CD14-positive monocyte (primary cell): Measurements from ENCODE around the gene JADE1. TPM values are rescaled to one million over a fixed set of nuclear protein-coding genes. Genes with fewer than 3 reads are reported as not detected.

Experiments used
- DNase-seq, 3 donors: peaks; one replicate each; pipeline ENCODE4 v3.0.0-alpha.2; 2011 to 2022
- H2AFZ ChIP-seq: 2 replicates; pipeline ENCODE4 v1.6.0; 2012; ENCODE audit warnings: mild to moderate bottlenecking, low read depth, low read length, inconsistent platforms; ENCODE audit not compliant: insufficient read depth, poor library complexity, severe bottlenecking
- H3K27ac ChIP-seq, 2 donors: 1 replicate in 1 of 2; 2 replicates in 1 of 2; pipeline ENCODE4 v1.5.1; 2012 to 2013; ENCODE audit warnings: low read length in 2 of 2, control low read depth in 1 of 2, inconsistent platforms in 1 of 2, low read depth in 1 of 2, mild to moderate bottlenecking in 1 of 2
- H3K27me3 ChIP-seq, 2 donors: one replicate each; pipeline versions ENCODE4 v1.6.0 to v1.6.1; 2011 to 2013; ENCODE audit warnings: low read length in 2 of 2; ENCODE audit not compliant: control insufficient read depth in 2 of 2, insufficient read depth in 2 of 2
- H3K36me3 ChIP-seq, 2 donors: replicated peaks in 1 of 2; 1 replicate in 1 of 2; 2 replicates in 1 of 2; pipeline versions ENCODE4 v1.5.1 to v1.6.1; 2012 to 2013; ENCODE audit warnings: low read length in 2 of 2, control low read depth in 1 of 2, inconsistent platforms in 1 of 2, mild to moderate bottlenecking in 1 of 2; ENCODE audit not compliant: insufficient read depth in 2 of 2, control insufficient read depth in 1 of 2
- H3K4me1 ChIP-seq, 2 donors: 1 replicate in 1 of 2; 2 replicates in 1 of 2; pipeline versions ENCODE4 v1.5.1 to v1.6.1; 2012 to 2013; ENCODE audit warnings: low read length in 2 of 2, control low read depth in 1 of 2, inconsistent platforms in 1 of 2, mild to moderate bottlenecking in 1 of 2, moderate library complexity in 1 of 2; ENCODE audit not compliant: insufficient read depth in 2 of 2, control insufficient read depth in 1 of 2
- H3K4me2 ChIP-seq: replicated peaks from 2 replicates; pipeline ENCODE3; 2012; ENCODE audit warnings: low read length, moderate library complexity, mild to moderate bottlenecking; ENCODE audit not compliant: poor library complexity, severe bottlenecking; ENCODE audit errors: extremely low read depth
- H3K4me3 ChIP-seq, 3 experiments: fragments of 200-600 bp in 1 of 3; sonication (generic) in 1 of 3; replicated peaks in 1 of 3; 1 replicate in 2 of 3; 2 replicates in 1 of 3; pipeline ENCODE4 v1.5.1; 2011 to 2013; ENCODE audit warnings: low read length in 3 of 3, mild to moderate bottlenecking in 3 of 3, control low read depth in 2 of 3, low read depth in 2 of 3, inconsistent platforms in 1 of 3, moderate library complexity in 1 of 3
- H3K79me2 ChIP-seq: 2 replicates; pipeline ENCODE4 v1.6.0; 2012; ENCODE audit warnings: mild to moderate bottlenecking, control low read depth, inconsistent platforms, low read length, moderate library complexity; ENCODE audit not compliant: insufficient read depth
- H3K9ac ChIP-seq: 2 replicates; pipeline ENCODE4 v1.6.0; 2017; ENCODE audit warnings: low read length, mild to moderate bottlenecking; ENCODE audit not compliant: insufficient read depth, poor library complexity, severe bottlenecking
- H3K9me3 ChIP-seq, 2 donors: replicated peaks in 1 of 2; 1 replicate in 1 of 2; 2 replicates in 1 of 2; pipeline versions ENCODE4 v1.5.1 to v1.6.1; 2012 to 2013; ENCODE audit warnings: low read length in 2 of 2, control low read depth in 1 of 2; ENCODE audit not compliant: control insufficient read depth in 1 of 2, insufficient read depth in 1 of 2
- H4K20me1 ChIP-seq: 2 replicates; pipeline ENCODE4 v1.6.0; 2012; ENCODE audit warnings: mild to moderate bottlenecking, low read length, control low read depth, moderate library complexity; ENCODE audit not compliant: insufficient read depth
- H3K27ac Mint-ChIP-seq, 7 donors: one replicate each; pipeline ENCODE4 v1.8.0; 2020; ENCODE audit warnings: mild to moderate bottlenecking in 7 of 7, mixed read lengths in 7 of 7, moderate library complexity in 6 of 7, inconsistent platforms in 2 of 7
- H3K27me3 Mint-ChIP-seq, 3 donors: one replicate each; pipeline ENCODE4 v1.8.0; 2021 to 2022; ENCODE audit warnings: low read depth in 3 of 3, mild to moderate bottlenecking in 3 of 3, mixed read lengths in 3 of 3, moderate library complexity in 3 of 3, inconsistent platforms in 1 of 3
- H3K36me3 Mint-ChIP-seq, 2 donors: one replicate each; pipeline ENCODE4 v1.8.0; 2020; ENCODE audit warnings: mixed read lengths in 2 of 2, inconsistent platforms in 1 of 2, mild to moderate bottlenecking in 1 of 2
- H3K4me1 Mint-ChIP-seq: one replicate; pipeline ENCODE4 v1.8.0; 2020; ENCODE audit warnings: mild to moderate bottlenecking, mixed read lengths
- H3K4me3 Mint-ChIP-seq, 2 donors: one replicate each; pipeline ENCODE4 v1.8.0; 2020; ENCODE audit warnings: mild to moderate bottlenecking in 2 of 2, mixed read lengths in 2 of 2, moderate library complexity in 1 of 2
- H3K9me3 Mint-ChIP-seq, 7 donors: one replicate each; pipeline ENCODE4 v1.8.0; 2020 to 2022; ENCODE audit warnings: mixed read lengths in 7 of 7, mild to moderate bottlenecking in 6 of 7, moderate library complexity in 6 of 7, inconsistent platforms in 2 of 7
- WGBS: methylation state at CpG from one replicate; pipeline ENCODE4 v1.1.5; 2013; ENCODE audit warnings: missing lambda C conversion rate; ENCODE audit not compliant: insufficient coverage; 5-methylcytosine and 5-hydroxymethylcytosine counted together
- intact Hi-C, 2 donors: fragments of 100-400 bp; cut with micrococcal nuclease; formaldehyde crosslinking; loops; one replicate each; pipeline versions ENCODE4 v1.15.0 to v1.15.1; 2023
- polyA plus RNA-seq, 3 donors: library from polyadenylated mRNA; depleted of rRNA in 1 of 3; unstranded in 2 of 3; stranded (reverse) in 1 of 3; fragments of 300-500 nt in 2 of 3; fragments of >200 nt in 1 of 3; fragmentation: Illumina TruSeq in 2 of 3; gene quantifications; 1 replicate in 2 of 3; 2 replicates in 1 of 3; pipeline ENCODE4 v1.2.3, GENCODE V29; 2012 to 2021
- TF ChIP-seq, protein P1 (sequence below): fragments of 200-600 bp; IDR thresholded peaks from one replicate; pipeline ENCODE4 v1.8.0; 2022; ENCODE audit warnings: antibody characterized with exemption, mild to moderate bottlenecking

Gene JADE1
- polyA plus RNA-seq, 3 donors: 7.3 to 12.8 (median 12.3) TPM

DNA sequence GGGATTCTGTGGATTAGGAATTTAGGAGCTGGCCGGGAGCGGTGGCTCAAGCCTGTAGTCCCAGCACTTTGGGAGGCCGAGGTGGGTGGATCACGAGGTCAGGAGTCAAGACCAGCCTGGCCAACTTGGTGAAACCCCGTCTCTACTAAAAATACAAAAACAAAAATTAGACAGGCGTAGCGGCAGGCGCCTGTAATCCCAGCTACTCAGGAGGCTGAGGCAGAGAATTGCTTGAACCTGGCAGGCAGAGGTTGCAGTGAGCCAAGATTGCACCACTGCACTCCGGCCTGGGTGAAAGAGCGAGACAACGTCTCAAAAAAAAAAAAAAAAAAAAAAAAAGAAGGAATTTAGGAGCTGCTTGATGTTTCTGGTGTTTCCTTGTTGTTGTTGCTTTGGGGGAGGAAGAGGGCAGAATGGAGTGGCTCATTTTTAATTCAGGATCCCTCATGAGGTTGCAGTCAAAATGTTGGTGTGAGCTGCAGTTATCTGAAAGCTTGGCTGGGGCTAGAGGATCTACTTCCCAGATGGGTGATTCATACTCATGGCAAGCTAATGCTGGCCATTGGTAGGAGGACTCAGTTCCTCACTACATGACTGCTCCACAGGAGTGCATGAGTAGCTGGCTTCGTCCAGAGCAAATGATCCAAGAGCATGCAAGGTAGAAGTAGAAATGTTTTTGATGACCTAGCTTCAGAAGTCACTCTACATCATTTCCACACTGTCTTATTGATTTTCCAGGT is 26.5 kb upstream of the JADE1 start:
- H3K4me1 Mint-ChIP-seq: no peaks in the 10 kb centered on the region
- Histone ChIP-seq H3K27me3 (no peaks in the 10 kb centered on the region), H3K27ac (no peak overlapping the region), H4K20me1 (no peaks in the 10 kb centered on the region), H3K9ac (no peak overlapping the region), H3K9me3 (no peaks in the 10 kb centered on the region), H3K36me3 (no peaks in the 10 kb centered on the region), H3K79me2 (no peaks in the 10 kb centered on the region), H3K4me3 (no peak overlapping the region), H3K4me2 (no peak overlapping the region), H3K4me1 (no peaks in the 10 kb centered on the region), H2AFZ (no peak overlapping the region)
- H3K9me3 Mint-ChIP-seq: peaks cover 0 to 5% (median 0%) of the 10 kb centered on the region in 7 donors
- H3K36me3 Mint-ChIP-seq: no peaks in the 10 kb centered on the region
- H3K27ac Mint-ChIP-seq: no peak overlapping the region
- DNase-seq: no peak
- no peak overlapping the region for H3K4me3 Mint-ChIP-seq
- WGBS: 96% methylated on average over 3 of the region's 12 CpGs
- TF ChIP-seq, protein P1, sequence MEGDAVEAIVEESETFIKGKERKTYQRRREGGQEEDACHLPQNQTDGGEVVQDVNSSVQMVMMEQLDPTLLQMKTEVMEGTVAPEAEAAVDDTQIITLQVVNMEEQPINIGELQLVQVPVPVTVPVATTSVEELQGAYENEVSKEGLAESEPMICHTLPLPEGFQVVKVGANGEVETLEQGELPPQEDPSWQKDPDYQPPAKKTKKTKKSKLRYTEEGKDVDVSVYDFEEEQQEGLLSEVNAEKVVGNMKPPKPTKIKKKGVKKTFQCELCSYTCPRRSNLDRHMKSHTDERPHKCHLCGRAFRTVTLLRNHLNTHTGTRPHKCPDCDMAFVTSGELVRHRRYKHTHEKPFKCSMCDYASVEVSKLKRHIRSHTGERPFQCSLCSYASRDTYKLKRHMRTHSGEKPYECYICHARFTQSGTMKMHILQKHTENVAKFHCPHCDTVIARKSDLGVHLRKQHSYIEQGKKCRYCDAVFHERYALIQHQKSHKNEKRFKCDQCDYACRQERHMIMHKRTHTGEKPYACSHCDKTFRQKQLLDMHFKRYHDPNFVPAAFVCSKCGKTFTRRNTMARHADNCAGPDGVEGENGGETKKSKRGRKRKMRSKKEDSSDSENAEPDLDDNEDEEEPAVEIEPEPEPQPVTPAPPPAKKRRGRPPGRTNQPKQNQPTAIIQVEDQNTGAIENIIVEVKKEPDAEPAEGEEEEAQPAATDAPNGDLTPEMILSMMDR: no peak
- intact Hi-C loops: no loop called here
- peaks cover 0 to 3% (median 0%) of the 10 kb centered on the region in 3 donors for H3K27me3 Mint-ChIP-seq

DNA sequence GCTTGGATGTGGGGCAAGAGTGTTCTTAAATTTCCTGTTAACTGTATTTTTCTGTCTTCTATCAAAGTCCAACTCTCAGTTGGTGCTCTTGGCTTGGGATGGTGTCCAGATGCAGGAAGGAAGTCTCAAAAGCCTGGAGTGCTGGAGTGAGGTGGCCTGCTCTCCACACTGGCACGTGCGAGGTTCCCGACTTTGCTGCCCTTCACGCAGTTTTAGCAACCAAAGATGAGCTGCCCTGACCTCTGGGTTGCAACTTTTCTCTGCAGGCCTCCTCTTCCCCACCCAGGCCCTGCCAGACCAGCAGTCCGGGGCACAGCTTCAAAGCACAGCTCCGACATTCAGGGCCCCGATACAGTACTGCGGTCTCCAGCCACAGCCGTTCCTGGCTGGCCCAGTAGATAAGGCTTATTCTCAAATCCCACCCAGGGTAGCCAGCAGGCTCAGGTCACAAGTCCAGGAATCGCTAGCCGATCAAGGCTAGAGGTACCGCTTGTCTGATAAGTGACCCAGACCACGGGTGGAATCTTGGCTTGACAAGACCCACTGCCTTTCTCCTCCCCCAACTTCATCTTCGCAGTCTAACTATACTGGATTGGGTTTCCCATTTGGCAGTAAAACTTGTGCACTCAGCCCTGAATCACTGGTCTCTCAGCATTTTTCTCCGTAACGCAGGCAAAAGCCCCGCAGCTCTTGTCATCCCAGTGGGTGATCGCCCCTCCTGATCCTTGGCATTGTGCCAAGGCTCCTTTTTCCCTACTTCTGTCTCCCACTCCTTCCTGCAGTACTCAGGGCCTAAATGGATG is 21.8 kb upstream of the JADE1 start:
- no peaks in the 10 kb centered on the region for H3K9me3 ChIP-seq
- H3K36me3 Mint-ChIP-seq: no peaks in the 10 kb centered on the region
- no peak for DNase-seq
- WGBS: 96% methylated on average over 18 of the region's 18 CpGs
- no peaks in the 10 kb centered on the region for H4K20me1 ChIP-seq
- no peak overlapping the region for H2AFZ ChIP-seq
- intact Hi-C loops: no loop called here
- no peaks in the 10 kb centered on the region for H3K79me2 ChIP-seq
- H3K9me3 Mint-ChIP-seq: peaks cover 0 to 5% (median 0%) of the 10 kb centered on the region in 7 donors
- H3K4me3 ChIP-seq: no peak overlapping the region
- no peaks in the 10 kb centered on the region for H3K4me1 Mint-ChIP-seq
- no peak overlapping the region for H3K4me2 ChIP-seq
- no peak overlapping the region for H3K4me3 Mint-ChIP-seq
- H3K9ac ChIP-seq: no peak overlapping the region
- TF ChIP-seq, protein P1: no peak
- no peak overlapping the region for H3K27ac ChIP-seq
- peaks cover 0 to 5% (median 0%) of the 10 kb centered on the region in 3 donors for H3K27me3 Mint-ChIP-seq
- H3K4me1 ChIP-seq: no peaks in the 10 kb centered on the region
- peak overlapping the region in 1 of 7 donors; percentile 43 for H3K27ac Mint-ChIP-seq
- no peaks in the 10 kb centered on the region for H3K36me3 ChIP-seq
- no peaks in the 10 kb centered on the region for H3K27me3 ChIP-seq
